Measurements from ENCODE around the gene NPEPL1. TPM values are rescaled to one million over a fixed set of nuclear protein-coding genes. Genes with fewer than 3 reads are reported as not detected.
"Not testable (repeated sequence)": the region's sequence is repeated elsewhere in the genome, so short reads cannot be mapped to it uniquely, and the experiment has no call there.

The NPEPL1 gene
- total RNA-seq, 2 donors from 2014 or later = 14.7 to 20.6 TPM

DNA sequence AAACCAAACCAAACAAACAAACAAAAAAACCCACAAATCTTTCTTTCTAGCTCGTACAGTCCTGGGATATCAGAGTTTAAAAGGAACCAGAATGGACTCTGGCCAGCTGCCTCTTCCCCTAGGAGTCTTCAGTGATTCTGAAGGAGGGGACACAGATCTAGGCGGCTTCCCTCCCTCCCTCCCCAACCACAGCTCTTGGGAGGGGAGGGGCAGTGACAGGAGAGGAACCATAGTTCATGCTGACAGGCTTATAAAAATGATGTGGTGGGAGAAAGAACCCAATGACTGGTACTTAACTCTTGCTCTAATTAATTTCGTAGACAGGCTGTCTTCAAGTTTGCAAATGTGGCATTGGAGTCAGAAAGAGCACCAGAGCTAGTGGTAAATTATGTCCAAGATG is 56.0 kb downstream of the NPEPL1 start:
- intact Hi-C loops (cut with DNase I) = no loop called here
- H3K27ac ChIP-seq = no peak overlapping the region
- H3K4me3 ChIP-seq = no peak overlapping the region
- no peak overlapping the region for H3K9ac ChIP-seq (ENCODE audit: low read depth in 2 of 2, low read length in 2 of 2)
- H3K9me3 ChIP-seq = no peaks in the 10 kb centered on the region
- H3K27me3 ChIP-seq = no peaks in the 10 kb centered on the region
- no peak for DNase-seq
- TF ChIP-seq, protein P1, sequence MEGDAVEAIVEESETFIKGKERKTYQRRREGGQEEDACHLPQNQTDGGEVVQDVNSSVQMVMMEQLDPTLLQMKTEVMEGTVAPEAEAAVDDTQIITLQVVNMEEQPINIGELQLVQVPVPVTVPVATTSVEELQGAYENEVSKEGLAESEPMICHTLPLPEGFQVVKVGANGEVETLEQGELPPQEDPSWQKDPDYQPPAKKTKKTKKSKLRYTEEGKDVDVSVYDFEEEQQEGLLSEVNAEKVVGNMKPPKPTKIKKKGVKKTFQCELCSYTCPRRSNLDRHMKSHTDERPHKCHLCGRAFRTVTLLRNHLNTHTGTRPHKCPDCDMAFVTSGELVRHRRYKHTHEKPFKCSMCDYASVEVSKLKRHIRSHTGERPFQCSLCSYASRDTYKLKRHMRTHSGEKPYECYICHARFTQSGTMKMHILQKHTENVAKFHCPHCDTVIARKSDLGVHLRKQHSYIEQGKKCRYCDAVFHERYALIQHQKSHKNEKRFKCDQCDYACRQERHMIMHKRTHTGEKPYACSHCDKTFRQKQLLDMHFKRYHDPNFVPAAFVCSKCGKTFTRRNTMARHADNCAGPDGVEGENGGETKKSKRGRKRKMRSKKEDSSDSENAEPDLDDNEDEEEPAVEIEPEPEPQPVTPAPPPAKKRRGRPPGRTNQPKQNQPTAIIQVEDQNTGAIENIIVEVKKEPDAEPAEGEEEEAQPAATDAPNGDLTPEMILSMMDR (IDR thresholded peaks at IDR 0.05) = no peak
- no peaks in the 10 kb centered on the region for H3K36me3 ChIP-seq
- H3K4me1 ChIP-seq = no peaks in the 10 kb centered on the region

DNA sequence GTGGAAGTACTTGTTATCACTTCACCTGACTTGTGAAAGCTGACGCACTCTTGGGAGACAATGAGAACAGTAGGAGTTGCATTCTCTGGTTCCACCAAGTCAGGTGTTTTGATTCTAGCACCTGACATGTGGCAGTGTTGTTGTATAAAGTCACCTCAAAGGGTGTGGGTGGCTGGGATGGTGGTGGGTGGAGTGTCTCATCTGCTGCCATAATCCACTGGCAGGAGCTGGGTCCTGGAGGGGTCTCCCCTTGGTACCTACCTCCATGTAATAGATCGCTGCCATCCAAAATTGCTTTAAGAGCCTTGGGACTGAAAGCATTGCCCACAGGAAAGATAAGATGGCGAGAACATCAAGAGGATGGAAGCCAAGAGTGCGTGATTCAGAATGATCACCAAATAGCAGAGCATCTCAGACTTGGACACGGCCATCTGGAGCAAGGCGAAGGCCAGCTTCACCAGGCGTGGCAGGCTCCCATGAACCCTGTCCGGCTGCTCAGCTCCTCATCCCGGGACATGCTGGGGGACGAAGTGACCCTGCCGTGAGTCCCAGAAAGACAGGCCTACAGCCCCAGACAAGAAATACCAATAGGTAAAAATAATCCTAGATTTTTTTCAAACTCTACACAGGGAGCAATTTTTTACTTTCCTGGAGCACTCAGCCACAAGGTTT is 56.6 kb downstream of the NPEPL1 start:
- Histone ChIP-seq H3K27me3 (no peaks in the 10 kb centered on the region), H3K9ac (ENCODE audit: low read depth in 2 of 2, low read length in 2 of 2) (no peak overlapping the region), H3K27ac (no peak overlapping the region), H3K36me3 (no peaks in the 10 kb centered on the region), H3K4me1 (no peaks in the 10 kb centered on the region), H3K4me3 (no peak overlapping the region), H3K9me3 (no peaks in the 10 kb centered on the region)
- intact Hi-C loops (cut with DNase I) = no loop called here
- no peak for DNase-seq
- TF ChIP-seq, protein P1 (IDR thresholded peaks at IDR 0.05) = no peak

GRCh38 chr20:58749979-58750378 is 57.4 kb downstream of the NPEPL1 start:
- TF ChIP-seq, protein P1 (IDR thresholded peaks at IDR 0.05) = no peak
- intact Hi-C loops (cut with DNase I) = no loop called here
- H3K4me3 ChIP-seq = no peak overlapping the region
- H3K27me3 ChIP-seq = no peaks in the 10 kb centered on the region
- no peak overlapping the region for H3K27ac ChIP-seq
- no peaks in the 10 kb centered on the region for H3K9me3 ChIP-seq
- no peaks in the 10 kb centered on the region for H3K4me1 ChIP-seq
- H3K9ac ChIP-seq (ENCODE audit: low read depth in 2 of 2, low read length in 2 of 2) = no peak overlapping the region
- no peaks in the 10 kb centered on the region for H3K36me3 ChIP-seq
- DNase-seq = peak; percentile 4

- H3K4me3 ChIP-seq; H3K27ac ChIP-seq; H3K9me3 ChIP-seq; H3K9ac ChIP-seq (ENCODE audit: low read depth in 2 of 2, low read length in 2 of 2); H3K36me3 ChIP-seq; H3K4me1 ChIP-seq; intact Hi-C loops (cut with DNase I); H3K27me3 ChIP-seq: not testable (repeated sequence)
- peak; percentile 2 for DNase-seq
Observed at GRCh38 chr20:58750706-58751105, 58.1 kb downstream of the NPEPL1 start.

DNA sequence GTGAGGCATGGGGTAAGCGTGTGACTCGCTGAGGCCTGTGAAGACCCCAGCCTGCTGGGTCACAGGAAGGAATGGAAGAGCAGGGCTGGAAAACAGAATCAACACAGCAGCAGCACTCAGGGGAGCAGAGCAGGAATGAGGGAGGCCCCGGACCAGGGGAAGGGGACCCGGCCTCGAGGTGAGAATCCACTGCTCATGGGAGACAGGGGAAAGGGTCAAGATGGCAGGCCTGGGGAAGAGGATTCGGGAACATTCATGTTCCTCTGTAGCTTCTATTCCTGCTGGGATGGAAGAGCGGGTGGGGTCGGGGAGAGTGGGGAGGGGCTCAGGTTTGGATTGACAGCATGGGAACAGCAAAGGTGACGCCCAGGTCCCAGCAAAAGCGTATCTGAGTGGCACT is 59.4 kb downstream of the NPEPL1 start:
- no peak overlapping the region for H3K4me3 ChIP-seq
- no peaks in the 10 kb centered on the region for H3K27me3 ChIP-seq
- intact Hi-C loops (cut with DNase I) = no loop called here
- TF ChIP-seq, protein P1 (IDR thresholded peaks at IDR 0.05) = no peak
- H3K4me1 ChIP-seq = no peaks in the 10 kb centered on the region
- no peak overlapping the region for H3K27ac ChIP-seq
- no peaks in the 10 kb centered on the region for H3K9me3 ChIP-seq
- H3K36me3 ChIP-seq = no peaks in the 10 kb centered on the region
- peak; percentile 3 for DNase-seq
- H3K9ac ChIP-seq (ENCODE audit: low read depth in 2 of 2, low read length in 2 of 2) = no peak overlapping the region

DNA sequence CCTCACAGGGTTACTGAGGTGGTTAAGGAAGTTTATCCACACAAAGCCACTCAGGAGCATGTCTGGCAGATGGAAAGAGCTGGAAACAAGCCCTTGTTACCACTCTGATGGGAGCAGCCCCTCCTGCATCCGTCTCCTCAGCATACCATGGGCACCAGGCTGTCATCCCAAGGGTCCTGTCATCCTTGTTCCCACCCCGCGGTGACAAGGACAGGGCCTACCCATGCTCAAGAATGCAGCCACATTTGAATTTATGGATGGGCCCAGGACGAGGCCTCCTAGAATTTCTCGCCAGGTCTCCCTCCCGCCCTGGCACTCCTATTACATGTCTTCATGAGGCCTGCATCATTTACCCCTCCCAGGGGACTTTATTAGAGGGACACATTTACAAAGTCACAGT is 60.0 kb downstream of the NPEPL1 start:
- intact Hi-C loops (cut with DNase I) = no loop called here
- Histone ChIP-seq H3K9me3 (no peaks in the 10 kb centered on the region), H3K4me1 (no peaks in the 10 kb centered on the region)

More for the DNA sequence above, 60.0 kb downstream of the NPEPL1 start:
- Histone ChIP-seq H3K4me3 (no peak overlapping the region), H3K36me3 (no peaks in the 10 kb centered on the region), H3K27me3 (no peaks in the 10 kb centered on the region), H3K9ac (ENCODE audit: low read depth in 2 of 2, low read length in 2 of 2) (no peak overlapping the region), H3K27ac (no peak overlapping the region)
- DNase-seq = no peak
- TF ChIP-seq, protein P1 (IDR thresholded peaks at IDR 0.05) = no peak
